Putamen (tissue), 1 donor: Measurements from ENCODE around the gene DGKH.

Experiments used
- DNase-seq: peaks from one replicate; pipeline ENCODE4 v3.0.0-alpha.2; 2016; ENCODE audit warnings: low spot score

Gene DGKH

GRCh38 chr13:42048342-42048683 lies at the start of gene DGKH:
TSS of gene DGKH (plus strand) at chr13:42048648. CDS start at chr13:42048774, 126 bp downstream.
- DNase-seq, result no peak

GRCh38 chr13:42000846-42001245 lies 47.6 kb upstream of the DGKH start:
- DNase-seq, result no peak

DNA sequence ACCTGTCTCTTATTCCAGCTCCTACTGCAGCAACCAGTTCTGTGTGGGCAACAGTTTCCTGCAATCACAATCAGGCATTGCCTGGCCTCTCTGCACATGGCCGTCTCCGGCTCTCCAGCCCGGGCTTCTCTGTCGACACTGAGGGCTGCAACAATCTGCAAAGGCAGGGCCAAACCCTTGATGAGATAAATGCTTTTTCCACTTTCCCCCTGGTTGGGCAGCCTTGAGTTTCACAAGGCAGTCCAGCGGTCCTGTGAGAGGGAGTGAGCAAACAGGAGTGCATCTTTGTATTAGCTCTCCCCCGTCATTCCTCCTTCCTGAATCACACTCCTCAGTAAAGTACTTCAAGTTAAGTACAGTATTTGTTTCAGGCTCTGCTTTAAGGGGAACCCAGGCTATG lies 46.9 kb upstream of the DGKH start:
- DNase-seq, result no peak

DNA sequence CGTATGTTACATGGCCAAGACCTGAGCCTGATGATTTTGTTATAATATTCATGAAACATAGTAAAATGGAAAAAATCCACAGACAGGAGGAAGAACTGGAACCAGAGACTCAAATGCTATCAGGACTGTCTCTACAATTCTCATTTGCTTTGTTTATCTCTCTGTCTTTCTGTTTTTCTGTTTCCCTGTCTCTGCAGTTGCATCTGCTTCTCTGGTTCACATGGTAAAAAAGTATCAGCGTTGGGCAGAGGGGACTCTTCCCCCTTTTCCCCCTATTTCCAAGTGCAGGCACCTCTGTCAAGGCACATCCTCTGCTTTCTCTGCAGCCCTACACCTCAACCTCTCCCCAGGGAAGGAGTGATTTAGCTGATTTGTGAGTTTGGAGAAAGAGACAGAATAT lies 46.4 kb upstream of the DGKH start:
- no peak for DNase-seq

DNA sequence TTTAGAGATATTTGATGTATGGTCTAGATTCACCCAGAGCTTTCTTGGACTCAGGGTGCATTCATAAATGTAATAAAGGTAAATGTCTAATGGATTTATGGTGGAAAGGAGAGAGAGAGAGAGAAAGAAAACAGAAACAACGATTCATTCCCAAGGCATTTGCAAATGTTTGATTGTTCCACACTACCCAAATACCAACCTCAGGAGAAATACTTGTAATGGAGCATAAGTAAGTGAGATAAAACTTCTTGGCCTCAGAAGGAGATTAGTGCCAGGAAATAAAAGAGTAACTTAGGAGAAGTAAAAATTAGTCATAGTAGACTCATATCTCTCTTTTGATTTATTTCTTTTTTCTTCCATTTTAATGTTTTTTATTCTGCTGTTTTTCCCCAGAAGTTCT lies 40.6 kb upstream of the DGKH start:
- no peak for DNase-seq

DNA sequence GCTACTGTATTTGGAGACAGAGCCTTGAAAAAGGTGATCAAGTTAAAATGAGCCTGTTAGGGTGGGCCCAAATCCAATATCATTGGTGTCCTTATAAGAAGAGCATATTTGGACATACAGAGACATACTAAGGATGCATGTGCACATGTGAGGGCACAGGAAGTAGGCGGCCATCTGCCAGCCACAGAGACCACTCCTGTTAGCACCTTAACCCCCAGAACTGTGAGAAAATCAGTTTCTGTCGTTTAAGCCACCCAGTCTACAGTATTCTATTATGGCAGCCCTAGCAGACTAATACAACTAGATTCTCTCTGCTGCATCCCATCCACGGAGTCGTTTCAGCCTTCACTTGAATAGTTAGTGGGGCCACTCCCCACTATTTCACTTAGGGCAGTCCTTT lies 39.4 kb upstream of the DGKH start:
- DNase-seq, result no peak

GRCh38 chr13:42011601-42012350 lies 36.7 kb upstream of the DGKH start:
- DNase-seq, result no peak

GRCh38 chr13:42014119-42014518 lies 34.3 kb upstream of the DGKH start:
- no peak for DNase-seq

DNA sequence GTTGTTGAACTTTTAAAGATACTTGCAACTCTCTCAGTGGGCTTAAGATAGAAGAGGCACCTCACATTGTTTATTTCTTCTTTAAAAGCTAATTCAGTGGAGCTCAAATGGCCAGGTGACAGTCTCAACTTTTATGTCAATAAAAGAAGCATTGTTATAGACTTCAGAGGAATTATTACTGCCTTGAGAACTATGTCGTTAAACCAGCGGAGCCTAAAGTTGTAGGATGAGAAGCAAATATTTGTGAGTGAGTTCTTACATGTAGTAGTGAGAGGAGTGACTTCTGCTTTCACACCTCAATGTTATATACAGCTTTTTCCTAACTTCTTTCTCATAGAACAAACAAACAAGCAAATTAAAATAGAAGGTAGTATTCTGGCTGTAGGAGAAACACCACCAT lies 31.2 kb upstream of the DGKH start:
- DNase-seq, result no peak

DNA sequence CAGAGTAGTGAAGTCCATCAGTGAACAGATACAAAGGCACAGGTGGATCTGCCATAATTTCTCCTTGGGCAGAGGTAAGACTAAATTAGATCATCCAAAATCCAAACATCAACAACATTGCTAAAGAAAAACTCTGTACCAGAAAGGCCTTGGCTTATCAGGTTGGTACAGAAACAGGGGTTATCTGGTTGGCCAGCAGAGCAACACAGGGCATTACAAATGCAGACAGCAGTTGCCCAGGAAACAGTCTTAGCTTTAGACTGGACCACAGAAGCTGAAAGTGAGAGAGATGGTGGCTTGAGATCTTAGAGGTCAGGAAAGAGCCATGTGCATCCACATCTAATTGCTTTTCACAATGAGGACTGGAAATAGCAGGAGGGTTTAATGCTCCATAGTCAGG lies 26.6 kb upstream of the DGKH start:
- no peak for DNase-seq

GRCh38 chr13:42022336-42022735 lies 26.1 kb upstream of the DGKH start:
- DNase-seq, result no peak

DNA sequence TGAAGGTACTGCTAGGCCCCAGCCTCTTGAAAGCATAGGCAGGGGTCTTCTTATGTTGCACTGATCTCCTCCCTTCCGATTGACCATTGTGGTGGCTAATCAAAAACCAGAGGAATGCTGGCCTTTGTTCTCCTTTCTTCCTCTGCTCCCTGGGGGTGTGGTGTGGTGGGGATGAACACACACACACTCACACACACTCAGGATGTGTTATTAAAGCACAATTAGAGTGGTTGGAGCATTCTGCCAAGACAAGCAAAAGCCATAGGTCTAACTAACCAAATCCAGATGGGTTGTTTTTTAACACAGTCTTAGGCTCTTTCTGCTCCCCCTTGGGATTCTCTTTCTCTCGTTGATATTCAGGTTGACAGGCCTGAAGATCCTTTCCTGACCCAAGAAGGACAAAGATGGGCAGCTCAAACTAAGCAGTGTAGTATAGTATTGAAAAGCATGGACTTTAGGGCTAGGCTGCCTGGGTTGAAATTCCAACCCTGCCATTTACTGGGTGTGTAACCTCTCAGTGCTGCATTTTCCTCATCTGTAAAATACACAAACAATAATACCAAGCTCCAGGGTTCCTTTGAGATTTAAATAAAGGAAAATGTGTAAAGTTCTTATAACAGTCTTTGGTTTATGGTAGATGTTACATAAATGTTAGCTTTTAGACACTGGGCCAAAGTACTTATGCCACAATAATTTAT lies 25.5 kb upstream of the DGKH start:
- no peak for DNase-seq

GRCh38 chr13:42027286-42027685 lies 21.2 kb upstream of the DGKH start:
- DNase-seq, result no peak

- no peak for DNase-seq
These were observed 20.2 kb upstream of the DGKH start for GRCh38 chr13:42028113-42028799.

- no peak for DNase-seq
These were observed 12.4 kb upstream of the DGKH start for GRCh38 chr13:42035905-42036521.

DNA sequence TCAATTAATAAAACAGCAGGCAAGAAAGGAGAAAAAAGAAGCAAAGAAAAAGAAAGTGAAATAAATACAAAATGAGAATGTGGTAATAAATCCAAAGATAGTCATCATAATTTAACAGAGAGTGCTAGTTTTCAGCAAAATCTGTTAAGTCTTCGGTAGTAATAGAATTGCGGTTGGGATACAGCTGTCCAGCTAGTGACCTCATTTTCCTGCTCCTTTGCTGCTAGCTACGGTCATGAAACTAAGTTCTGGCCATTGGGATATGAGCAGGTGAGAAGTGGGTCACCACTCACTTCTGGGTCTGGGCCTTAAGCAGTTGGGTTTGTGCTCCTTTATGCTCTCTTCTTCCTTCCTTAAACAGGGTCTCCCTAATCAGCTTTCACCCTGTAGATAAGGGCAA lies 11.7 kb upstream of the DGKH start:
- DNase-seq, result no peak

DNA sequence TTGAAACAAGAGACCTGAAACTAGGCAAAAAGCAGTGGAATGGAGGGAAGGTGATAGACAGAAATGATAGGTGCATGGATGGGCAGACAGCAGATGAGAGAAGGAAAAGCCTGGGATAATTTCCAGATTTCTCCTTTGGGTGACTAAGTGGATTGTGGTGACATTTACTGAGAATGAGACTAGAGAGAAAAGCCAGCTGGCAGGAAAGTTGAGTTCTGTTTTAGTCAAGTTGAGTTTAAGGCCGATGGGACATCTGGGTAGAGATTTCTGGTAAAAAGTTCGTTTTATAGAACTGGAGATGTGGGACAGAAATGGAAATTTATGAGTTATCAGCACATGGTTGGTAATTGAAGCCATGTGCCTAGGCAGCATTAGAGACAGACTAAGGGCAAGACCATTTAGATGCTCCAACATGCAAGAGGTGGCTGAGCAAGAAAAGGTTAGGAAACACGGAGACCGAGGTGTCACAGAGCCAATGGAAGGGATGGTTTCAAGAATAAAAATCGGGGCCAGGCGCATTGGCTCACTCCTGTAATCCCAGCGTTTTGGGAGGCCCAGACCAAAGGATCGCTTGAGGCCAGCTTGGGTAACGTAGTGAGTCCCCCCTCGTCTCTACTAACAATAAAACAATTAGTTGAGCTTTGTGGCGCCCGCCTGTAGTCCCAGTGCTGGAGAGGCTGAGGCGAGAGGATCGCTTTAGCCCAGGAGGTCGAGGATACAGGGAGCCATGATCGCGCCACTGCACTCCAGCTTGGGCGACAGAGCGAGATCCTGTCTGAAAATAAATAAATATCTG lies 9.6 kb upstream of the DGKH start:
- no peak for DNase-seq

DNA sequence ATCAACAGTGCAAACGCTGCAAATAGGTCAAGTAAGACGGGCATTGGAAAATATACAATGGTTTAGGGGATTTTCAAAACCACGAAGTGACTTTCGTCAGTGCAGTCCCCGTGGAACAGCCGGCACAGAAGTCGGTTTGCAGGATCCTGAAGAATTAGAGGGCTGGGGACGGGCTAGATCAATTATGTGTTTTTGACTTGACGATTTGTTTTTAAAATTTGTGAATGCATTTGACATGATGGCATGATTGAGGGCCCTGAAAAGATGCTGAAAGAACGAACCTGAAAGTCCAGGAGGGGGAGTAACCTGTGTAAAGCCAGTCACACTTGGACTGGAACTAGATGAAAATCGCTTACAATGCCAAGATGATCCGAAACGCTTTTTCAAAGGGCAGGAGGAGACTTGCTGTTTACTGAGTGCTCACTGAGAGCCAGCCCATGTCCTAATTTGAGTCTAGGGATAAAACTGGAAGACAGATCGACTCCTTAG lies 8.9 kb upstream of the DGKH start:
- DNase-seq, result no peak

- DNase-seq, result peak; percentile 88
These were observed 8.3 kb upstream of the DGKH start for GRCh38 chr13:42039946-42040729.

- DNase-seq, result no peak
These were observed 7.8 kb upstream of the DGKH start for GRCh38 chr13:42040730-42041010.

DNA sequence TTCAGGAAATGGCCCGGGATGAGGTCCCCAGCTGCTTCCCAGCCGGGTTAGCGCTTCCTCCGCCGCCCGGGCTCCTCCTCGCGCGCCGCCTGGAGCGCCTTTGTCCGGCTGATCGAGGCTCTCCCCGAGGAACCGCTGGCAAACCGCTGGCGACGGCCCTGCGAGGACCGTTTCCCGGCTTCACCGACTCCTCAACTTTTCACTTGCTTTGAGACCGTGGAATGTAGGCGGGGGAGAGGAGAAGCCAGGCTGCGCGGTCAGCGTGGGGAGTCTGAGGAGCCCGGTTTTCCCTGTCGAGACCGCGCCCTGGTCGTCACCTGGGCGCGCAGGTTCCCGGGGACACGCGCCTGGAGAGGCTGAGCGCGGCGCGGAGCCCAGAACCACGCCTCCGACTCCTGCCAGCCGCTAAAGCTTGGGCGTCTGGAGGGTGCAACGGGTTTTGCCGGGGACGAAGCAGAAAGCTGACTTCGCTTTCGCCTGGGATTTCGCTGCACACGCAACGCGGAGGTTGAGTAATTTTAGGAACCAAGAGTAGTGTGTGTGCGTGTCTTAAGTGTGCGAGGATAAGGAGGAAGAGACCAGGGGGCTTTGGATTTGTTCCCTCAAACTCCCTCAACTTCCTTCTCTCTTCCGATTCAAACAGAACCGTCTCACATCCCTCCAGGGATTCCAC lies 7.3 kb upstream of the DGKH start:
- DNase-seq, result no peak
